HFF-Myc (cell line): Measurements from ENCODE around the gene MED10.

Experiments
- DNase-seq: peaks from one replicate; pipeline ENCODE4 v3.0.0-alpha.2; 2011; ENCODE audit warnings: low read depth; ENCODE audit errors: extremely low read depth
- H3K4me3 ChIP-seq: replicated peaks from 2 replicates; pipeline ENCODE4 v1.5.1; 2011; ENCODE audit warnings: low read depth, mild to moderate bottlenecking, control low read depth, low read length
- TF ChIP-seq, protein P1 (sequence below): IDR thresholded peaks from 2 replicates; pipeline ENCODE4 v1.5.1; 2012; ENCODE audit warnings: mild to moderate bottlenecking, low read depth, low read length, control low read depth; ENCODE audit errors: missing control alignments

MED10 gene

DNA sequence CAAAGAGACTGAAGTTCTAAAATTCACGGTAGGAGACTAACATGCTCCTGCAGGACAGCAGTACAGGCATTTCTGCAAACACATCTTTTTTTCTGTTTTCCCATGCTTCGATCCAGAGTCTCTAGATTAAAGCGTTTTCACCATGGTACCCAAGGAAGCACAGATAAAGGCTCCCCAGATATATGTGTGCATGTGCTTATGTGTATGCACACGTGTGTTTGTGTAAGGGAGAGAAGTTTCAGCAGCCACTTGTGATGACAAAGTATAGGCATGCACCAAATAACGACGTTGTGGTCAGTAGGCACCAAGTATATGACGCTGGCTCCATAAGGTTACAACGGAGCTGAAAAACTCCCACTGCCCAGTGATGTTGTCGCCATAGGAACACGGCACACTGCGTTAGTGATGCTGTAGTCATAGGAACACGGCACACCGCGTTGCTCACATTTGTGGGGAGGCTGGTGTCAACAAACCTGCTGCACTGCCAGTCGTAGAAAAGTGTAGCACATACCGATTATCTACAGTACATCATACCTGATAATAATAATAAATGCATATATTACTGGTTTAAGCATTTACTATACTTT lies 21.7 kb downstream of the MED10 start:
- TF ChIP-seq, protein P1, sequence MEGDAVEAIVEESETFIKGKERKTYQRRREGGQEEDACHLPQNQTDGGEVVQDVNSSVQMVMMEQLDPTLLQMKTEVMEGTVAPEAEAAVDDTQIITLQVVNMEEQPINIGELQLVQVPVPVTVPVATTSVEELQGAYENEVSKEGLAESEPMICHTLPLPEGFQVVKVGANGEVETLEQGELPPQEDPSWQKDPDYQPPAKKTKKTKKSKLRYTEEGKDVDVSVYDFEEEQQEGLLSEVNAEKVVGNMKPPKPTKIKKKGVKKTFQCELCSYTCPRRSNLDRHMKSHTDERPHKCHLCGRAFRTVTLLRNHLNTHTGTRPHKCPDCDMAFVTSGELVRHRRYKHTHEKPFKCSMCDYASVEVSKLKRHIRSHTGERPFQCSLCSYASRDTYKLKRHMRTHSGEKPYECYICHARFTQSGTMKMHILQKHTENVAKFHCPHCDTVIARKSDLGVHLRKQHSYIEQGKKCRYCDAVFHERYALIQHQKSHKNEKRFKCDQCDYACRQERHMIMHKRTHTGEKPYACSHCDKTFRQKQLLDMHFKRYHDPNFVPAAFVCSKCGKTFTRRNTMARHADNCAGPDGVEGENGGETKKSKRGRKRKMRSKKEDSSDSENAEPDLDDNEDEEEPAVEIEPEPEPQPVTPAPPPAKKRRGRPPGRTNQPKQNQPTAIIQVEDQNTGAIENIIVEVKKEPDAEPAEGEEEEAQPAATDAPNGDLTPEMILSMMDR: no peak
- H3K4me3 ChIP-seq: no peak overlapping the region
- no peak for DNase-seq

DNA sequence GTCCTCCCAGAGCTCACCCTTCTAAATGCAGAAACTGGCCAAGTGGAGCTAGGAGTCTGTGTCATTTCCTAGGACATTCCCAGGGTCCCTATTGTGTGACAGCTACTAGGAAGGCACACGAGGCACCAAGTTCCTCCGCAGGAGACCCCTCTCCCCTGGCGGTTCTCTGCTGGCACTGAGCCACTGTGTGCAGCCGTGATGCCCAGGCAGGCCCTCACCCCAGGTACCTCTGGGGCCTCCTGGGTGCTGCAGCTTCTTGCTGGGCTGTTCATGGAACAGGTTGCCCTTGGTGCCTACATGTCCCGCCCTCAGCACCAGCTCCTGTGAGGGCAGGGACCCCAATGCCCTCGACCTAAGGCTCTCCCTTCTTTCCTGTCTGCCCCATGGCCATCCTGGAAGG lies 23.1 kb downstream of the MED10 start:
- H3K4me3 ChIP-seq: no peak overlapping the region
- TF ChIP-seq, protein P1: no peak
- DNase-seq: no peak

DNA sequence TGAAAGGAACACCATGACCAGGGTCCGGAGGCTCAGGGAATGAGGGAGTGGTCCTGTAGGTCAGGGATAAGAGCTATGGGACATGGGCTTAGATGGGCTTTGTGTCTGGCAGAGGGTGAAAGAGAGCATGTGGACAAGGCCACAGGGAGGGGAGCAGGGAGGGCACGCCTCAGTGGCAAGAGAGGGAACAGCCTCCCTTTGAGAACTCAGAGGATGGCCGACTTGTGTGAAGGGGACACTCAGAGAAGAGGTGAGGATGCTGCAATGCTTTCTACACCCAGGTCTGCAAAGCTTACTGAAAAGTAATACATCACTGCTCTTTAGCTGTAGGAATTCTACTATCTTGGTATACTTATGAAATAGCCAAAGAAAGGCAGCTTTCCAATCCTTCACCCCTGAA lies 23.5 kb downstream of the MED10 start:
- TF ChIP-seq, protein P1: no peak
- no peak overlapping the region for H3K4me3 ChIP-seq
- no peak for DNase-seq

DNA sequence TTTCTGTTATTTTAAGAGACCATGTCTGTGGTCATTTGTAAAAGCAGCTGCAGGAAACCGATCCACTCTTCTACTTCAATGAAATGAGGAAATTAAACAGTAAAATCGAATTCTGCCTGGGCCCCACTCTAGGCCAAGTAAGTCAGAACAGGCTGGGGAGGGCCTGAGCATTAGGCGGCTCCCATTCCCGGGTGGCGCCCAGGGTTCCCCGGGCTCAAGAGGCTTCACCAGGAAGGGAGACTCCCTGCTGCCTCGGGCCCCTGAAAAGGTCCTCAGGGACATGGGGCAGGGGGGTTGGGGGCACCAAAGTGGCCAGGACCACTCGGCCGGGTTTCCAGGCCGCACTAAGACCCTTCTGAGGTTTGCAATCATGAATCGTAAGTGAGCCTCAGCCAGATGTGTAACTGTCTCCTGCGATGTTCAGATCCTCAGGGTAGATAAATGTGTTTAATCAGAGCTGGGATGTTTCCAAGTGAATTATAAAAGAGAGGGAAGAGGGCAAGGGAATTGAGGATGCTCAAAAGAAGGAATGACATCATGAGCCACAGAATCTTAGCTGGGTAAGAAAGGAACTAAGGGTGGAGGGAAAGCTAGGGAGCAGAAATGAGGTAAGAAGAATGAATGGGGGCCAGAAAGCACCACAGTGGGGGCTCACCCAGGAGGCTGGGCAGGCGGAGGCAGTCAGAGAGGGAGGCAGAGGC lies 24.6 kb downstream of the MED10 start:
- DNase-seq: no peak
- TF ChIP-seq, protein P1: no peak
- H3K4me3 ChIP-seq: no peak overlapping the region

DNA sequence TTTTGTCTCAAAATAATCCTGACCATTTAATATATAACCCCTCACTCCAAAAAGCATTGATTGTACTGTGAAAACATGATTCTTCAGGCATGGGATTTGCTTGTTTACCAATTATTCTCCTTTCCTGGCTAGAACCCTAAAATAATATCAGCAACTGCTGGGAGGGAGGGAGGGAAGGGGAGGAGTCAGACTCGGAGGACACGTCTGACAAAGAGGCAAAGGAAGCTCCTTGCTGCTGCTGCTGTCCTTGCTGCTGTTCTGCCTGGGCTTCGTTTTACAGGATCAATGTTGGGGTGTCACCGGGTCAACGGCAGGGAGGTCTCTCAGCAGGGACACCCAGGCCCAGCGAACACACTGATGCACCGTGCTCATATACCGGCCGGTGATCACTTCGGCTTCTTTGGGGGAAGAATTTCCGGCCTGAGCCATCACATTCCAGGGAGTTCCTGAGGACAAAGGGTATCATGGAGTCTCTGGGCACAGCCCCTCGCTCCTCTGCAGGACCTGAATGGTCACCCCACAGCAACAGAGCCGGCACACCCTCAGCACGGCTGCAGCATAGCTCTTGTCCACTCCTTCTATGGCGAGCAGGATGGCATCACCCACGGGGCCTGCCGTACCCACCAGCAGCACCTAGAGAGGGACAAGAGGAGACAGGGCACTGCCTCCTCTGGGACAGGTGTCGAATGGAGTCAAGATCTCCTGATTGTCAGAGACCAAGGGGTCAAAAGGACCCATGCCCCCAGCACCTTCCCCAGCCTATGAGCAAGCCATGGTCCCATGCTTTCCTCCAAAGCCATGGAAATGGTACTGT lies 27.9 kb downstream of the MED10 start:
- TF ChIP-seq, protein P1: no peak
- DNase-seq: no peak
- no peak overlapping the region for H3K4me3 ChIP-seq

DNA sequence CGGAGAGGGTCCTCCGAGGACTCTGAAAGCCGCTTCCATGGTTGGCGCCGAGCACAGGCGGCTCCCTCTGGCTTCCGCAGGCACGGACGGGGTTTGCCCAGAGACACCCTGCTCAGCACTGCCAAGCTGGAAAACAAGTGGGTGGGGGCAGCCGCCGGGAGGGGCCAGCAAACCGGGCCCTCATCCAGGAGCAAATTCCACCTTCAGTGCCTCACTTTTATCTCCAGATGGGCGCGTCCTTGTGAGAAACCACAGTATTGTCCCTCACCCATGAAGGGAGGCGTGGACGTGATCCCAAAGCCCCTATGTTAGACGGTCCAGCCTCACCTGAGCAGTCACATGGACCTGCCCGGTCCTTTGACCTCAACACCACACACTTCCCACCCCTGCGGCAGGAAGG lies 29.0 kb downstream of the MED10 start:
- no peak for DNase-seq
- TF ChIP-seq, protein P1: no peak
- H3K4me3 ChIP-seq: no peak overlapping the region
